Liver (tissue), 9 donors: ENCODE data around the gene VRTN. TPM values are rescaled to one million over a fixed set of nuclear protein-coding genes. Genes with fewer than 3 reads are reported as not detected.
"Not testable (repeated sequence)": the region's sequence is repeated elsewhere in the genome, so short reads cannot be mapped to it uniquely, and the experiment has no call there.

Experiments
- DNase-seq: peaks from one replicate; pipeline ENCODE4 v3.0.0-alpha.2; 2017; ENCODE audit warnings: low spot score
- H3K27ac ChIP-seq, 2 donors: one replicate each; pipeline ENCODE4 v1.7.0; 2013; ENCODE audit warnings: inconsistent platforms in 2 of 2, low read length in 2 of 2, control low read depth in 1 of 2, low read depth in 1 of 2, mild to moderate bottlenecking in 1 of 2
- H3K27me3 ChIP-seq, 4 donors: one replicate each; pipeline versions ENCODE4 v1.6.1 to v1.7.0; 2013; ENCODE audit warnings: low read length in 3 of 4, inconsistent platforms in 1 of 4, mild to moderate bottlenecking in 1 of 4, moderate library complexity in 1 of 4; ENCODE audit not compliant: control insufficient read depth in 4 of 4, insufficient read depth in 4 of 4
- H3K36me3 ChIP-seq, 4 donors: one replicate each; pipeline versions ENCODE4 v1.6.1 to v1.7.0; 2013; ENCODE audit warnings: low read length in 3 of 4, mild to moderate bottlenecking in 3 of 4, low read depth in 1 of 4, moderate library complexity in 1 of 4; ENCODE audit not compliant: control insufficient read depth in 4 of 4, insufficient read depth in 3 of 4
- H3K4me1 ChIP-seq, 4 donors: one replicate each; pipeline versions ENCODE4 v1.6.1 to v1.7.0; 2013; ENCODE audit warnings: low read length in 3 of 4, mild to moderate bottlenecking in 3 of 4, moderate library complexity in 1 of 4; ENCODE audit not compliant: control insufficient read depth in 4 of 4, insufficient read depth in 4 of 4
- H3K4me3 ChIP-seq, 3 donors: one replicate each; pipeline versions ENCODE4 v1.6.1 to v1.7.0; 2013; ENCODE audit warnings: low read length in 3 of 3, control low read depth in 1 of 3, low read depth in 1 of 3, mild to moderate bottlenecking in 1 of 3
- H3K9ac ChIP-seq, 2 donors: one replicate each; pipeline ENCODE4 v1.7.0; 2013; ENCODE audit warnings: low read length in 2 of 2, mild to moderate bottlenecking in 2 of 2, moderate library complexity in 2 of 2, control low read depth in 1 of 2, low read depth in 1 of 2
- H3K9me3 ChIP-seq, 4 donors: one replicate each; pipeline versions ENCODE4 v1.6.1 to v1.7.0; 2013; ENCODE audit warnings: low read length in 3 of 4; ENCODE audit not compliant: control insufficient read depth in 4 of 4
- EGR1 ChIP-seq, 2 donors: IDR thresholded peaks; 2 replicates each; pipeline ENCODE4 v1.6.1; 2016 to 2018; ENCODE audit warnings: antibody characterized with exemption in 2 of 2, low read depth in 2 of 2
- FOXA1 ChIP-seq: IDR thresholded peaks from 2 replicates; pipeline ENCODE4 v1.6.1; 2016; ENCODE audit warnings: antibody characterized with exemption
- FOXA2 ChIP-seq: IDR thresholded peaks from 2 replicates; pipeline ENCODE4 v1.6.1; 2016; ENCODE audit warnings: antibody characterized with exemption
- GABPA ChIP-seq, 2 donors: IDR thresholded peaks in 1 of 2; conservative IDR thresholded peaks in 1 of 2; 2 replicates each; pipeline ENCODE4 v1.6.1; 2016; ENCODE audit warnings: antibody characterized with exemption in 2 of 2, mild to moderate bottlenecking in 1 of 2, moderate library complexity in 1 of 2
- HNF4A ChIP-seq, 2 donors: conservative IDR thresholded peaks; 2 replicates each; pipeline ENCODE4 v1.6.1; 2016; ENCODE audit warnings: antibody characterized with exemption in 2 of 2, mild to moderate bottlenecking in 2 of 2
- HNF4G ChIP-seq: IDR thresholded peaks from 2 replicates; pipeline ENCODE4 v1.6.1; 2016; ENCODE audit warnings: antibody characterized with exemption
- JUND ChIP-seq, 2 donors: IDR thresholded peaks; 2 replicates each; pipeline ENCODE4 v1.6.1; 2016; ENCODE audit warnings: antibody characterized with exemption in 2 of 2
- NR2F2 ChIP-seq: IDR thresholded peaks from 2 replicates; pipeline ENCODE4 v1.6.1; 2016; ENCODE audit warnings: antibody characterized with exemption
- RAD21 ChIP-seq, 2 donors: IDR thresholded peaks; 2 replicates each; pipeline ENCODE4 v1.6.1; 2016; ENCODE audit warnings: antibody characterized with exemption in 2 of 2, mild to moderate bottlenecking in 2 of 2
- RXRA ChIP-seq, 2 donors: IDR thresholded peaks; 2 replicates each; pipeline ENCODE4 v1.6.1; 2017 to 2018; ENCODE audit warnings: antibody characterized with exemption in 2 of 2, mild to moderate bottlenecking in 1 of 2
- SP1 ChIP-seq: IDR thresholded peaks from 2 replicates; pipeline ENCODE4 v1.6.1; 2018; ENCODE audit warnings: antibody characterized with exemption, mild to moderate bottlenecking
- TAF1 ChIP-seq: conservative IDR thresholded peaks from 2 replicates; pipeline ENCODE4 v1.6.1; 2016; ENCODE audit warnings: antibody characterized with exemption, mild to moderate bottlenecking
- YY1 ChIP-seq: IDR thresholded peaks from 2 replicates; pipeline ENCODE4 v1.6.1; 2016; ENCODE audit warnings: antibody characterized with exemption, mild to moderate bottlenecking
- WGBS: extraction: QIAGEN DNeasy Blood & Tissue Kit; methylation state at CpG from one replicate; pipeline ENCODE4 v1.1.7; 2013; 5-methylcytosine and 5-hydroxymethylcytosine counted together
- polyA plus RNA-seq, 2 donors: library from polyadenylated mRNA; stranded (reverse) in 1 of 2; unstranded in 1 of 2; fragments of 200-250 nt in 1 of 2; fragments of >200 nt in 1 of 2; fragmentation: Nextera tagmentation in 1 of 2; extraction: Ambion mirVana in 1 of 2; gene quantifications; one replicate each; pipeline versions ENCODE4 v1.2.1 to v1.2.3, GENCODE V29; 2013 to 2015
- total RNA-seq, 2 donors: library from RNA; depleted of rRNA; stranded (reverse); fragments of >200 nt; gene quantifications; one replicate each; pipeline ENCODE4 v1.2.3, GENCODE V29; 2014
- TF ChIP-seq, protein P1 (sequence below): fragments of 150-350 bp; IDR thresholded peaks from 2 replicates; pipeline ENCODE4 v1.5.1; 2017; ENCODE audit warnings: improper control_type of control experiment, low read depth, low read length; ENCODE audit not compliant: missing input control
- TF ChIP-seq, protein P2 (sequence below): IDR thresholded peaks from 2 replicates; pipeline ENCODE4 v1.6.1; 2016; ENCODE audit warnings: antibody characterized with exemption
- TF ChIP-seq, protein P3 (sequence below): IDR thresholded peaks from 2 replicates; pipeline ENCODE4 v1.6.1; 2016; ENCODE audit warnings: antibody characterized with exemption, mild to moderate bottlenecking
- TF ChIP-seq, protein P4 (sequence below): IDR thresholded peaks from 2 replicates; pipeline ENCODE4 v1.6.1; 2016; ENCODE audit warnings: antibody characterized with exemption
- TF ChIP-seq, protein P5 (sequence below): IDR thresholded peaks from 2 replicates; pipeline ENCODE4 v1.6.1; 2016; ENCODE audit warnings: antibody characterized with exemption
- donor health status: healthy.
- donor health status: healthy.
- donor health status: healthy.
- donor health status: healthy.
- donor health status: healthy.

The VRTN gene
- total and polyA plus RNA-seq, 4 donors, result not detected

DNA sequence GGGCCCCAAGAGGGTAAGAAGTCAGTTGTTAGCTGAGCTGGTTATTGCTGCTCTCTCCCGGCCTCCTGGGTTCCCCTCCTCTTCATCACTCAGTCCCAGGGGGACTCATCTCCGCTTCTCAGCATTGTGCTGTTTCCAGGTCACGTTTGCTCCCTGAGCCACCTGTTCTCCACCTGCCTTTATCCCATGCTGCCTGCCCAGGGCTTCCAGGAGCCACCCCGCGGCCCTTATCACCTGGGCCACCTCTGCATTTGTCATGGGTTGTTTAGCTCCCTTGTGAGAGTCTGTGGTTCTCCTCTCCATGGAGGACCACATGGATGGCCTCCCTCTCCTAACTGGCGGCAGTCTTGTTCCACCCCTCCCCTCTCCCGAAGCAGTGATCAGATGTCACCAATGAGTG lies 41.7 kb downstream of the VRTN start:
- Histone ChIP-seq H3K27ac (no peak overlapping the region), H3K27me3 (peaks cover 0 to 2% (median 0%) of the 10 kb centered on the region in 4 donors), H3K9ac (no peak overlapping the region), H3K36me3 (no peaks in the 10 kb centered on the region), H3K9me3 (no peaks in the 10 kb centered on the region), H3K4me1 (no peaks in the 10 kb centered on the region), H3K4me3 (no peak overlapping the region)
- 69% methylated on average over 7 of the region's 7 CpGs for WGBS
- TF ChIP-seq, protein P1, sequence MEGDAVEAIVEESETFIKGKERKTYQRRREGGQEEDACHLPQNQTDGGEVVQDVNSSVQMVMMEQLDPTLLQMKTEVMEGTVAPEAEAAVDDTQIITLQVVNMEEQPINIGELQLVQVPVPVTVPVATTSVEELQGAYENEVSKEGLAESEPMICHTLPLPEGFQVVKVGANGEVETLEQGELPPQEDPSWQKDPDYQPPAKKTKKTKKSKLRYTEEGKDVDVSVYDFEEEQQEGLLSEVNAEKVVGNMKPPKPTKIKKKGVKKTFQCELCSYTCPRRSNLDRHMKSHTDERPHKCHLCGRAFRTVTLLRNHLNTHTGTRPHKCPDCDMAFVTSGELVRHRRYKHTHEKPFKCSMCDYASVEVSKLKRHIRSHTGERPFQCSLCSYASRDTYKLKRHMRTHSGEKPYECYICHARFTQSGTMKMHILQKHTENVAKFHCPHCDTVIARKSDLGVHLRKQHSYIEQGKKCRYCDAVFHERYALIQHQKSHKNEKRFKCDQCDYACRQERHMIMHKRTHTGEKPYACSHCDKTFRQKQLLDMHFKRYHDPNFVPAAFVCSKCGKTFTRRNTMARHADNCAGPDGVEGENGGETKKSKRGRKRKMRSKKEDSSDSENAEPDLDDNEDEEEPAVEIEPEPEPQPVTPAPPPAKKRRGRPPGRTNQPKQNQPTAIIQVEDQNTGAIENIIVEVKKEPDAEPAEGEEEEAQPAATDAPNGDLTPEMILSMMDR, result no peak
- TF ChIP-seq FOXA1 (no peak), NR2F2 (no peak), JUND (IDR thresholded peaks at IDR 0.05) (no peak), EGR1 (IDR thresholded peaks at IDR 0.05; ENCODE audit: low read depth in 2 of 2) (no peak), RXRA (IDR thresholded peaks at IDR 0.05) (no peak), YY1 (no peak), HNF4G (no peak), FOXA2 (no peak), HNF4A (conservative IDR thresholded peaks at IDR 0.05) (no peak), SP1 (no peak), GABPA (IDR thresholded peaks at IDR 0.05 in 1 of 2, conservative IDR thresholded peaks at IDR 0.05 in 1 of 2) (no peak), RAD21 (IDR thresholded peaks at IDR 0.05) (no peak), TAF1 (no peak)
- TF ChIP-seq, protein P2, sequence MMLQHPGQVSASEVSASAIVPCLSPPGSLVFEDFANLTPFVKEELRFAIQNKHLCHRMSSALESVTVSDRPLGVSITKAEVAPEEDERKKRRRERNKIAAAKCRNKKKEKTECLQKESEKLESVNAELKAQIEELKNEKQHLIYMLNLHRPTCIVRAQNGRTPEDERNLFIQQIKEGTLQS, result no peak
- TF ChIP-seq, protein P3, sequence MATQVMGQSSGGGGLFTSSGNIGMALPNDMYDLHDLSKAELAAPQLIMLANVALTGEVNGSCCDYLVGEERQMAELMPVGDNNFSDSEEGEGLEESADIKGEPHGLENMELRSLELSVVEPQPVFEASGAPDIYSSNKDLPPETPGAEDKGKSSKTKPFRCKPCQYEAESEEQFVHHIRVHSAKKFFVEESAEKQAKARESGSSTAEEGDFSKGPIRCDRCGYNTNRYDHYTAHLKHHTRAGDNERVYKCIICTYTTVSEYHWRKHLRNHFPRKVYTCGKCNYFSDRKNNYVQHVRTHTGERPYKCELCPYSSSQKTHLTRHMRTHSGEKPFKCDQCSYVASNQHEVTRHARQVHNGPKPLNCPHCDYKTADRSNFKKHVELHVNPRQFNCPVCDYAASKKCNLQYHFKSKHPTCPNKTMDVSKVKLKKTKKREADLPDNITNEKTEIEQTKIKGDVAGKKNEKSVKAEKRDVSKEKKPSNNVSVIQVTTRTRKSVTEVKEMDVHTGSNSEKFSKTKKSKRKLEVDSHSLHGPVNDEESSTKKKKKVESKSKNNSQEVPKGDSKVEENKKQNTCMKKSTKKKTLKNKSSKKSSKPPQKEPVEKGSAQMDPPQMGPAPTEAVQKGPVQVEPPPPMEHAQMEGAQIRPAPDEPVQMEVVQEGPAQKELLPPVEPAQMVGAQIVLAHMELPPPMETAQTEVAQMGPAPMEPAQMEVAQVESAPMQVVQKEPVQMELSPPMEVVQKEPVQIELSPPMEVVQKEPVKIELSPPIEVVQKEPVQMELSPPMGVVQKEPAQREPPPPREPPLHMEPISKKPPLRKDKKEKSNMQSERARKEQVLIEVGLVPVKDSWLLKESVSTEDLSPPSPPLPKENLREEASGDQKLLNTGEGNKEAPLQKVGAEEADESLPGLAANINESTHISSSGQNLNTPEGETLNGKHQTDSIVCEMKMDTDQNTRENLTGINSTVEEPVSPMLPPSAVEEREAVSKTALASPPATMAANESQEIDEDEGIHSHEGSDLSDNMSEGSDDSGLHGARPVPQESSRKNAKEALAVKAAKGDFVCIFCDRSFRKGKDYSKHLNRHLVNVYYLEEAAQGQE, result no peak
- TF ChIP-seq, protein P4, sequence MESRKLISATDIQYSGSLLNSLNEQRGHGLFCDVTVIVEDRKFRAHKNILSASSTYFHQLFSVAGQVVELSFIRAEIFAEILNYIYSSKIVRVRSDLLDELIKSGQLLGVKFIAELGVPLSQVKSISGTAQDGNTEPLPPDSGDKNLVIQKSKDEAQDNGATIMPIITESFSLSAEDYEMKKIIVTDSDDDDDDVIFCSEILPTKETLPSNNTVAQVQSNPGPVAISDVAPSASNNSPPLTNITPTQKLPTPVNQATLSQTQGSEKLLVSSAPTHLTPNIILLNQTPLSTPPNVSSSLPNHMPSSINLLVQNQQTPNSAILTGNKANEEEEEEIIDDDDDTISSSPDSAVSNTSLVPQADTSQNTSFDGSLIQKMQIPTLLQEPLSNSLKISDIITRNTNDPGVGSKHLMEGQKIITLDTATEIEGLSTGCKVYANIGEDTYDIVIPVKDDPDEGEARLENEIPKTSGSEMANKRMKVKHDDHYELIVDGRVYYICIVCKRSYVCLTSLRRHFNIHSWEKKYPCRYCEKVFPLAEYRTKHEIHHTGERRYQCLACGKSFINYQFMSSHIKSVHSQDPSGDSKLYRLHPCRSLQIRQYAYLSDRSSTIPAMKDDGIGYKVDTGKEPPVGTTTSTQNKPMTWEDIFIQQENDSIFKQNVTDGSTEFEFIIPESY, result no peak
- TF ChIP-seq, protein P5, sequence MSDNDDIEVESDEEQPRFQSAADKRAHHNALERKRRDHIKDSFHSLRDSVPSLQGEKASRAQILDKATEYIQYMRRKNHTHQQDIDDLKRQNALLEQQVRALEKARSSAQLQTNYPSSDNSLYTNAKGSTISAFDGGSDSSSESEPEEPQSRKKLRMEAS, result no peak
- DNase-seq, result no peak

DNA sequence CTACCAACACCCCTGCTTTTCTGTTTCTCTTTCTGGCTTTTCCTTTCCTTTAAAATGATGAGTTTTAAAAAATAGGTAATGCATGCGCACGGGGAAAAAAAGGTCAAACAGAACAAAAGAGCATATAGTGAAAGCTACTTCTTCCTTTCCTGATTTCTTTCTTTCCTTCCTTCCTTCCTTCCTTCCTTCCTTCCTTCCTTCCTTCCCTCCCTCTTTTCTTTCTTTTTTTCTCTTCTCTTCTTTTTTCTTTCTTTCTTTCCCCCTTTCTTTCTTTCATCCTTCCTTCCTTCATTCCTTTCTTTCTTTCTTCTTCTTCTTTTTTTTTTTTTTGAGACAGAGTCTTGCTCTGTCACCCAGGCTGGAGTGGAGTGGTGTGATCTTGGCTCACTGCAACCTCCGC lies 42.2 kb downstream of the VRTN start:
- not testable (repeated sequence) for DNase-seq, H3K4me3 ChIP-seq, H3K36me3 ChIP-seq, H3K27ac ChIP-seq, H3K27me3 ChIP-seq, H3K4me1 ChIP-seq, H3K9me3 ChIP-seq, H3K9ac ChIP-seq
- 93% methylated on average over 3 of the region's 3 CpGs for WGBS
